HEK293 (cell line): ENCODE measurements around the gene ELOVL6.

Source experiments
- MYNN ChIP-seq: fragments of 450-650 bp; formaldehyde crosslinking; IDR thresholded peaks from 2 replicates; pipeline ENCODE4 v1.5.1; 2016; ENCODE audit warnings: missing biosample characterization, missing genetic modification characterization, borderline replicate concordance
- TCF7L2 ChIP-seq: IDR thresholded peaks from 2 replicates; pipeline ENCODE4 v1.6.1; 2011; ENCODE audit warnings: low read depth, mild to moderate bottlenecking, inconsistent platforms, low read length, moderate library complexity, borderline replicate concordance
- ZNF138 ChIP-seq: fragments of 450-650 bp; formaldehyde crosslinking; IDR thresholded peaks from 2 replicates; pipeline ENCODE4 v1.5.1; 2016; ENCODE audit warnings: missing biosample characterization, missing genetic modification characterization, borderline replicate concordance
- ZNF555 ChIP-seq: fragments of 450-650 bp; formaldehyde crosslinking; conservative IDR thresholded peaks from 2 replicates; pipeline ENCODE4 v1.5.1; 2017; ENCODE audit warnings: missing biosample characterization, mild to moderate bottlenecking, missing genetic modification characterization, inconsistent platforms
- ZNF585B ChIP-seq: fragments of 450-650 bp; formaldehyde crosslinking; IDR thresholded peaks from 2 replicates; pipeline ENCODE4 v1.5.1; 2016; ENCODE audit warnings: missing biosample characterization, missing genetic modification characterization
- ZNF837 ChIP-seq: fragments of 450-650 bp; formaldehyde crosslinking; IDR thresholded peaks from 2 replicates; pipeline ENCODE4 v1.5.1; 2016; ENCODE audit warnings: missing biosample characterization, missing genetic modification characterization
- TF ChIP-seq, protein P1 (sequence below): fragments of 450-650 bp; formaldehyde crosslinking; IDR thresholded peaks from 2 replicates; pipeline ENCODE4 v1.5.1; 2016; ENCODE audit warnings: missing biosample characterization, missing genetic modification characterization

DNA sequence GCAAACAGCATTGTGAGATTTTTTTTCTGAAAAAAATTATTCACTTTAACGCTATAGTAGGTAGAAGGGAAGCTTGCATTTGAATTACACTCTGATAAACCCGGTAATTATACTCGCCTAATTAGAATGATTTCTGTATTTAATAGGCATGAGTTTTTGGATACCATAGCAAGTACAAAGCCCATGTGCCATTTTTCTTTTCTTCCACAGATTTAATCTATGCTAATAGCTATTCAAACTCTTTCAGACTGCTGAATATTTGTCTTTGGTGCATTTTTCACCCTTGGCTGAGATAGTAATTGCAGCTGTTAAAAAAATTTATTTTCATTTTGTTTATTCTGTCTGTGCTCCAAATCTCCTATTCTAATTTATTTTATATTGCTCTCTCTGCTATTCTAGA, 172.7 kb downstream of the ELOVL6 start:
- TF ChIP-seq TCF7L2 = no peak
- TF ChIP-seq, protein P1, sequence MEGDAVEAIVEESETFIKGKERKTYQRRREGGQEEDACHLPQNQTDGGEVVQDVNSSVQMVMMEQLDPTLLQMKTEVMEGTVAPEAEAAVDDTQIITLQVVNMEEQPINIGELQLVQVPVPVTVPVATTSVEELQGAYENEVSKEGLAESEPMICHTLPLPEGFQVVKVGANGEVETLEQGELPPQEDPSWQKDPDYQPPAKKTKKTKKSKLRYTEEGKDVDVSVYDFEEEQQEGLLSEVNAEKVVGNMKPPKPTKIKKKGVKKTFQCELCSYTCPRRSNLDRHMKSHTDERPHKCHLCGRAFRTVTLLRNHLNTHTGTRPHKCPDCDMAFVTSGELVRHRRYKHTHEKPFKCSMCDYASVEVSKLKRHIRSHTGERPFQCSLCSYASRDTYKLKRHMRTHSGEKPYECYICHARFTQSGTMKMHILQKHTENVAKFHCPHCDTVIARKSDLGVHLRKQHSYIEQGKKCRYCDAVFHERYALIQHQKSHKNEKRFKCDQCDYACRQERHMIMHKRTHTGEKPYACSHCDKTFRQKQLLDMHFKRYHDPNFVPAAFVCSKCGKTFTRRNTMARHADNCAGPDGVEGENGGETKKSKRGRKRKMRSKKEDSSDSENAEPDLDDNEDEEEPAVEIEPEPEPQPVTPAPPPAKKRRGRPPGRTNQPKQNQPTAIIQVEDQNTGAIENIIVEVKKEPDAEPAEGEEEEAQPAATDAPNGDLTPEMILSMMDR (tag by site-specific recombination) = no peak
- TF ChIP-seq ZNF837 (tag by site-specific recombination) = no peak
- TF ChIP-seq ZNF585B (tag by site-specific recombination) = no peak
- no peak for TF ChIP-seq ZNF138 (tag by site-specific recombination)
- no peak for TF ChIP-seq ZNF555
- TF ChIP-seq MYNN (tag by site-specific recombination) = no peak
